ENCODE measurements around the gene UBTD1. TPM values are rescaled to one million over a fixed set of nuclear protein-coding genes. Genes with fewer than 3 reads are reported as not detected.

UBTD1 gene
- total RNA-seq, 1 donor from 2014 or later = 11.6 TPM

GRCh38 chr10:97483506-97483905, 15.2 kb upstream of the UBTD1 start:
- Mint-ChIP-seq H3K36me3 (peaks cover 20% of the 10 kb centered on the region), H3K4me1 (ENCODE audit: unreplicated experiment) (no peaks in the 10 kb centered on the region), H3K27me3 (no peaks in the 10 kb centered on the region), H3K9me3 (no peaks in the 10 kb centered on the region), H3K27ac (no peak overlapping the region), H3K4me3 (no peak overlapping the region)
- no peak for TF ChIP-seq CTCF (conservative IDR thresholded peaks at IDR 0.05)
- DNase-seq (ENCODE audit: extremely low spot score, unreplicated experiment) = no peak

GRCh38 chr10:97483921-97484320, 14.8 kb upstream of the UBTD1 start:
- H3K9me3 Mint-ChIP-seq = no peaks in the 10 kb centered on the region
- no peaks in the 10 kb centered on the region for H3K27me3 Mint-ChIP-seq
- no peak for TF ChIP-seq CTCF (conservative IDR thresholded peaks at IDR 0.05)
- no peak overlapping the region for H3K27ac Mint-ChIP-seq
- H3K4me1 Mint-ChIP-seq (ENCODE audit: unreplicated experiment) = no peaks in the 10 kb centered on the region
- H3K36me3 Mint-ChIP-seq = peaks cover 20% of the 10 kb centered on the region
- no peak for DNase-seq (ENCODE audit: extremely low spot score, unreplicated experiment)
- H3K4me3 Mint-ChIP-seq = no peak overlapping the region

GRCh38 chr10:97485647-97486281, 13.0 kb upstream of the UBTD1 start:
- Mint-ChIP-seq H3K27me3 (no peaks in the 10 kb centered on the region), H3K36me3 (peaks cover 19% of the 10 kb centered on the region), H3K4me1 (ENCODE audit: unreplicated experiment) (peaks cover 5% of the 10 kb centered on the region), H3K27ac (no peak overlapping the region), H3K9me3 (no peaks in the 10 kb centered on the region), H3K4me3 (no peak overlapping the region)
- no peak for TF ChIP-seq CTCF (conservative IDR thresholded peaks at IDR 0.05)
- DNase-seq (ENCODE audit: extremely low spot score, unreplicated experiment) = no peak

GRCh38 chr10:97490592-97490991, 8.1 kb upstream of the UBTD1 start:
- no peak for TF ChIP-seq CTCF (conservative IDR thresholded peaks at IDR 0.05)
- DNase-seq (ENCODE audit: extremely low spot score, unreplicated experiment) = no peak
- peaks cover 20% of the 10 kb centered on the region for H3K4me1 Mint-ChIP-seq (ENCODE audit: unreplicated experiment)
- no peak overlapping the region for H3K4me3 Mint-ChIP-seq
- H3K36me3 Mint-ChIP-seq = peaks cover 7% of the 10 kb centered on the region
- H3K27me3 Mint-ChIP-seq = no peaks in the 10 kb centered on the region
- no peaks in the 10 kb centered on the region for H3K9me3 Mint-ChIP-seq
- H3K27ac Mint-ChIP-seq = no peak overlapping the region

GRCh38 chr10:97494151-97494550, 4.6 kb upstream of the UBTD1 start:
- Mint-ChIP-seq H3K36me3 (peaks cover 3% of the 10 kb centered on the region), H3K9me3 (no peaks in the 10 kb centered on the region), H3K27me3 (no peaks in the 10 kb centered on the region), H3K27ac (no peak overlapping the region), H3K4me1 (ENCODE audit: unreplicated experiment) (peaks cover 23% of the 10 kb centered on the region), H3K4me3 (no peak overlapping the region)
- DNase-seq (ENCODE audit: extremely low spot score, unreplicated experiment) = no peak
- TF ChIP-seq CTCF (conservative IDR thresholded peaks at IDR 0.05) = no peak

Data from type B pancreatic cell (in vitro differentiated cells).